Right lobe of liver (tissue), 6 donors: ENCODE data around the gene GULP1. TPM values are rescaled to one million over a fixed set of nuclear protein-coding genes. Genes with fewer than 3 reads are reported as not detected.

Experiments used
- ATAC-seq, 4 donors: fragments of 200-7000 bp; cut with Tn5 transposase; one replicate each; pipeline ENCODE4 v1.9.1; 2020; ENCODE audit warnings: mild to moderate bottlenecking in 4 of 4, moderate library complexity in 4 of 4
- DNase-seq, 3 donors: peaks; one replicate each; pipeline ENCODE4 v3.0.0-alpha.2; 2020
- H3K27ac ChIP-seq, 3 donors: fragments of 200-600 bp; one replicate each; pipeline ENCODE4 v1.8.0; 2022
- H3K27me3 ChIP-seq, 2 donors: fragments of 200-600 bp; one replicate each; pipeline ENCODE4 v1.8.0; 2022
- H3K36me3 ChIP-seq, 4 donors: fragments of 200-600 bp; sonication (generic) in 1 of 4; one replicate each; pipeline versions ENCODE4 v1.5.1 to v1.8.0; 2017 to 2022; ENCODE audit warnings: control low read depth in 1 of 4
- H3K4me1 ChIP-seq, 4 donors: fragments of 200-600 bp; sonication (generic) in 1 of 4; one replicate each; pipeline versions ENCODE4 v1.5.1 to v1.8.0; 2017 to 2022; ENCODE audit warnings: control low read depth in 1 of 4
- H3K4me3 ChIP-seq, 3 donors: fragments of 200-600 bp; one replicate each; pipeline ENCODE4 v1.8.0; 2022
- H3K9me3 ChIP-seq, 4 donors: fragments of 200-600 bp; sonication (generic) in 1 of 4; one replicate each; pipeline versions ENCODE4 v1.5.1 to v1.8.0; 2017 to 2022; ENCODE audit warnings: control low read depth in 1 of 4
- CTCF ChIP-seq, 4 donors: fragments of 200-600 bp in 3 of 4; fragments of 450-650 bp in 1 of 4; IDR thresholded peaks; one replicate each; pipeline versions ENCODE4 v1.5.1 to v1.8.0; 2016 to 2022; ENCODE audit warnings: antibody characterized with exemption in 4 of 4, mild to moderate bottlenecking in 2 of 4
- POLR2A ChIP-seq: fragments of 450-650 bp; IDR thresholded peaks from one replicate; pipeline ENCODE4 v1.6.1; 2017; ENCODE audit warnings: antibody characterized with exemption, mild to moderate bottlenecking
- WGBS: methylation state at CpG from one replicate; pipeline ENCODE4 v1.1.6; 2018; ENCODE audit warnings: low coverage, low lambda C conversion rate; ENCODE audit not compliant: insufficient coverage; ENCODE audit errors: missing lambda C conversion rate; 5-methylcytosine and 5-hydroxymethylcytosine counted together
- intact Hi-C, 2 donors: fragments of 100-400 bp; cut with DNase I; formaldehyde crosslinking; loops; one replicate each; pipeline versions ENCODE4 v1.11.2 to v1.14.1; 2022
- total RNA-seq, 6 experiments: library from RNA; depleted of rRNA in 2 of 6; stranded (reverse); fragments of >200 nt in 2 of 6; fragmentation: NEBNext Ultra II Directional in 3 of 6; extraction: Animal tissue kit (Norgen Biotek cat#: 25700) in 3 of 6; gene quantifications; one replicate each; pipeline versions ENCODE4 v1.1.0 to v1.2.4, GENCODE V29; 2016 to 2023
- donor health status: DM: no; HTN: yes; CAD: no.
- donor health status: DM: no; HTN: no; CAD: no.
- donor health status: DM: no; HTN: no; CAD: no.
- donor health status: DM: no; HTN: yes; CAD: no.
- donor health status: DM: no; HTN: yes; CAD: no.

The GULP1 gene
- total RNA-seq, 6 experiments from 2014 or later = 0.42 to 4.4 (median 0.89) TPM

- ATAC-seq (no peak), DNase-seq (no peak)
- WGBS = 70% methylated on average over 2 of the region's 2 CpGs
- no peak overlapping the region for H3K4me3 ChIP-seq
- H3K27ac ChIP-seq = no peak overlapping the region
- TF ChIP-seq POLR2A (no peak), CTCF (IDR thresholded peaks at IDR 0.05) (no peak)
- no peaks in the 10 kb centered on the region for H3K36me3 ChIP-seq
- H3K9me3 ChIP-seq = no peaks in the 10 kb centered on the region
- H3K4me1 ChIP-seq = no peaks in the 10 kb centered on the region
- H3K27me3 ChIP-seq = no peaks in the 10 kb centered on the region
- intact Hi-C loops = no loop called here
Observed at GRCh38 chr2:188495969-188496431, 204.3 kb downstream of the GULP1 start.

- TF ChIP-seq CTCF (IDR thresholded peaks at IDR 0.05) (no peak), POLR2A (no peak)
- Histone ChIP-seq H3K27ac (no peak overlapping the region), H3K36me3 (no peaks in the 10 kb centered on the region), H3K27me3 (no peaks in the 10 kb centered on the region), H3K9me3 (no peaks in the 10 kb centered on the region), H3K4me1 (no peaks in the 10 kb centered on the region), H3K4me3 (no peak overlapping the region)
- 64% methylated on average over 1 of the region's 1 CpG for WGBS
- no peak for ATAC-seq
- intact Hi-C loops = no loop called here
- DNase-seq = no peak
Observed at GRCh38 chr2:188497726-188498125, 206.1 kb downstream of the GULP1 start.

DNA sequence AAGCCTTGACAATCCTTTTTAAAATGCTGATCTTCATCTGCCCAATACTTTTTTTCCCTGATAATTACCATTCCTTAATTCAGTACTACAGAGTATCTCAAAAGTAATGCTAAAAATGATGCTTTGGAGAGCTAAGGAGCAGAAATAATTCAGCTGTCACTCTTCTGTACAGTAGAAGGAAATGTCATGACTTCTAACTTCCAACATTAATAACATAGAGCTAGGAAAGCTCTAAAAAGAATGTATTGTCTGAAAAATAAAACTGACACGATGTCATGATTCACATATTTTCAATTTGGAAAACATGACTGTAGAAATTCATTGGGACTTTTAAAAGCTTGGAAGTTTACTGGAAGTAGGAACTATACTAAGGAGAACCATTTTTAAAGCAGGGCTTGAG lies 212.3 kb downstream of the GULP1 start:
- WGBS = 42% methylated on average over 1 of the region's 1 CpG
- Histone ChIP-seq H3K9me3 (no peaks in the 10 kb centered on the region), H3K36me3 (no peaks in the 10 kb centered on the region), H3K4me1 (no peaks in the 10 kb centered on the region), H3K27me3 (no peaks in the 10 kb centered on the region), H3K4me3 (no peak overlapping the region), H3K27ac (no peak overlapping the region)
- intact Hi-C loops = no loop called here
- DNase-seq (no peak), ATAC-seq (no peak)
- TF ChIP-seq POLR2A = no peak

- no peaks in the 10 kb centered on the region for H3K9me3 ChIP-seq
- H3K27me3 ChIP-seq = no peaks in the 10 kb centered on the region
- no peaks in the 10 kb centered on the region for H3K4me1 ChIP-seq
- DNase-seq = no peak
- no peaks in the 10 kb centered on the region for H3K36me3 ChIP-seq
- TF ChIP-seq CTCF (IDR thresholded peaks at IDR 0.05) = no peak
- no peak for TF ChIP-seq POLR2A
- intact Hi-C loops = no loop called here
- WGBS = 83% methylated on average over 1 of the region's 1 CpG
- no peak overlapping the region for H3K27ac ChIP-seq
- H3K4me3 ChIP-seq = no peak overlapping the region
- no peak for ATAC-seq
Observed at GRCh38 chr2:188506843-188507242, 215.2 kb downstream of the GULP1 start.

DNA sequence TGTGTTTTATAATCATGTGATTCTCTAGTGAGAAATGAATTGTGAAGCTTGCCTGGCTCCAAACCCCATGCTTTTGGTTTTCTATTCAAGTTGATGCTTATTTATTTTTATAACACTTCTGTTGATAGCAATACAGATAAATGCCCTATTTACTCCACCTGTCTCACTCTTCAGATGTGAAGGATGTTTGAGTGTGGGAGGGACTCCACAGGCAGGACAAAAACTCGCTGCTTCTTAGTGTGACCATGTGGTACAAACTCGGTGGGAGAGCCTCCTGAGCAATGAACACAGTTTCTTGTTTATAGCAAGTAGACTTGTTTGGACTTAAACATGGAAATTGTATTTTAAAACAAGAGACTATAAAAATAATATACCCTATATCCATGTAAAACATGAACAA lies 219.7 kb downstream of the GULP1 start:
- Histone ChIP-seq H3K9me3 (no peaks in the 10 kb centered on the region), H3K27me3 (no peaks in the 10 kb centered on the region), H3K4me1 (no peaks in the 10 kb centered on the region), H3K36me3 (no peaks in the 10 kb centered on the region), H3K4me3 (no peak overlapping the region), H3K27ac (no peak overlapping the region)
- TF ChIP-seq POLR2A (no peak), CTCF (IDR thresholded peaks at IDR 0.05) (no peak)
- no peak for DNase-seq
- 66% methylated on average over 2 of the region's 2 CpGs for WGBS
- intact Hi-C loops = no loop called here
- ATAC-seq = no peak
